ENCODE data around the gene ZNF512.
A peak's percentile ranks its signal among the peaks of the same experiment; 100 is the strongest.
"Not testable (repeated sequence)": the region's sequence is repeated elsewhere in the genome, so short reads cannot be mapped to it uniquely, and the experiment has no call there.

The ZNF512 gene

GRCh38 chr2:27584597-27584996 is 1.8 kb downstream of the ZNF512 start:
- no peak for DNase-seq

DNA sequence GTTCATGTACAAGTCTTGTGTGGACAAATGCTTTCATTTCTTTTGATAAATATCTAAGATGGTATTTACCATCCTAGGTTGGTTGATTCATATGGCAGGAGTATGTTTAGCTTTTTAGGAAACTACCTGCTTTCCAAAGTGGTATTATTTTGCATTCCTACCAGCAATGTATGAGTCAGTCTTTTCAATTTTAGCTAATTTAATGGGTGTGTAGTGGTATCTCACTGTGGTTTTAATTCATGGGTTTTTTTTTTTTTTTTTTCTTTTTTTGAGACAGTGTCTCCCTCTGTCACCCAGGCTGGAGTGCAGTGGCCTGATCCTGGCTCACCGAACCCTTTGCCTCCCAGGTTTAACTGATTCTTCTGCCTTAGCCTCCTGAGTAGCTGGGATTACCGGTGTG is 4.2 kb downstream of the ZNF512 start:
- no peak for DNase-seq

- DNase-seq, result no peak
These were observed 5.5 kb downstream of the ZNF512 start for GRCh38 chr2:27588308-27588707.

DNA sequence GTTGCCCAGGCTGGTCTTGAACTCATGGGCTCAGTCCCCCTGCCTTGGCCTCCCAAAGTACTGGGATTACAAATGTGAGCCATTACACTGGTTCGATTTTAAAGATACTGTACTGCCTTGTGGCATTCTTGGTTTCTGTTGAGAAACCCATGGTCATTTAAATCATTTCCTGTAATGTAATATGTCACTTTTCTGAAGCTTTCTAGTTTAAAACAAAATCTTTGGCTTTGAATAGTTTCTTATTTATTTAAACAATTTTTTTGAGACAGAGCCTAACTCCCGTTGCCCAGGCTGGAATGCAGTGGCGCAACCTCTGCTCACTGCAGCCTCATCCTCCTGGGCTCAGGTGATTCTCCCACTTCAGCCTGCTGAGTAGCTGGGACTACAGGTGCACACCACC is 8.9 kb downstream of the ZNF512 start:
- no peak for DNase-seq

DNA sequence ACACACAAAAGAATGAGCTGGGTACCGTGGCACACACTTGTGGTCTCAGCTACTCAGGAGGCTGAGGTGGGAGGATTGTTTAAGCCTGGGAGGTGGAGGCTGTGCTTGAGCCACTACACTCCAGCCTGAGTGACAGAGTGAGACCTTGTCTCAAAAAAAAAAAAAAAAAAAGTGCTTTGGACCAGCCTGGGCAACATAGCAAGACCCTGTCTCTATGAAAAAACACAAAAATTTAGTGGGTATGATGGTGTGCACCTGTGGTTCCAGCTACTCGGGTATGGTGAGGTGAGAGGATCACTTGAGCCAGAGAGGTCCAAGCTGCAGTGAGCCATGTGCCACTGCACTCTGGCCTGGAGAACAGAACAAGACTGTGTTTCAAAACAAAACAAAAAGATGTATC is 10.4 kb downstream of the ZNF512 start:
- DNase-seq, result no peak

- DNase-seq, result not testable (repeated sequence)
These were observed 11.3 kb downstream of the ZNF512 start for GRCh38 chr2:27594020-27594703.

DNA sequence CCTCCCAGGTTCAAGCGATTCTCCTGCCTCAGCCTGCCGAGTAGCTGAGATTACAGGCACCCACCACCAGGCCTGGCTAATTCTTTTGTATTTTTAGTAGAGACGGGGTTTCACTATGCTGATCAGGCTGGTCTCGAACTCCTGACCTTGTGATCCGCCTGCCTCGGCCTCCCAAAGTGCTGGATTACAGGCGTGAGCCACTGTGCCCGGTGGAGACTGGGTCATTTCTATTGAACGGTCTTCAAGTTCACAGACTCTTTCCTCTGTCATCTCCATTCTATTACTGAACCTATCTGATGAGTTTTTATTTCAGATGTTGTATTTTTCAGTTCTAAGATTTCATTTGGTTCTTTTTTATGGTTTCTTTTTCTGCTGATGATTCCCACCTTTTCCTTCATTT is 12.6 kb downstream of the ZNF512 start:
- DNase-seq, result not testable (repeated sequence)

GRCh38 chr2:27596627-27597026 is 13.8 kb downstream of the ZNF512 start:
- DNase-seq, result no peak

- no peak for DNase-seq
These were observed 23.8 kb downstream of the ZNF512 start for GRCh38 chr2:27606611-27607010.

DNA sequence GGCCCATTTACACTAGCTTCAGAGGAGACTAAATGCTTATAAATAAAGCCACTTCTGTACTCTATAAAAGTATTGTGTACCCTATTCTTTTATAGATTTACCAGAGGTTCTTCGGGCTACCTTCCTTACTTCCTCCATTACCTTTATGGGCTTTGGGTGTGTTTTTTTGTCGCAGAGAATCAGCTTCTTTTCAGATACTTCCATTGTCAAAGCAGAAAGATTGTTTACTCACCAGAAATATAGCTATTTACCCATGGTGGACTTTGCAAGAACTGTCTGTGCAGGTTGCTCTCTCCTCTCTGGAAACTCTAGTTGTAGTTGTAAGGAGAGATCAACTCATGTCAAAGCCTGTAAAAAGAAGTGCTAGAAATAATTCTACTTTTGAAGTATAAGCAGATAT is 31.1 kb downstream of the ZNF512 start:
- no peak for DNase-seq

DNA sequence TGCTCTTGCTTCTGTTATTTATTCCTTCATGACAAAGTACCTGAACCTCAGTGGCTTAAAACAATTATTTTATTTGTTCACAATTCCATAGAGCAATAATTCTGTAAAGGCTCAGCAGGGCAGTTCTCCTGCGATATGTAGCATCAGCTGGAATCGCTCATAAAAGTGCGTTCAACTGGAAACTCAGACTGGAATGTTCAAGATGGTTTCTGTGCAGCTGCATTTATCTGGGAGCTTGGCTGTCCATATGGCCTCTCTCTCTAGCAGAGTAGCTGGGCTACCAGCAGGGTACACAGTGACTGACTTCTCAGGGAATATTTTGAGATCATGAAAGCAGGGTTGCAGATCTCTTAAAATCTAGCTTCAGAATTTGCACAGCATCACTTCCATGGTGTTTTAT is 32.5 kb downstream of the ZNF512 start:
- no peak for DNase-seq

- DNase-seq, result no peak
These were observed 38.7 kb downstream of the ZNF512 start for GRCh38 chr2:27621524-27621923.

GRCh38 chr2:27622921-27623384 is 40.1 kb downstream of the ZNF512 start:
- DNase-seq, result no peak

DNA sequence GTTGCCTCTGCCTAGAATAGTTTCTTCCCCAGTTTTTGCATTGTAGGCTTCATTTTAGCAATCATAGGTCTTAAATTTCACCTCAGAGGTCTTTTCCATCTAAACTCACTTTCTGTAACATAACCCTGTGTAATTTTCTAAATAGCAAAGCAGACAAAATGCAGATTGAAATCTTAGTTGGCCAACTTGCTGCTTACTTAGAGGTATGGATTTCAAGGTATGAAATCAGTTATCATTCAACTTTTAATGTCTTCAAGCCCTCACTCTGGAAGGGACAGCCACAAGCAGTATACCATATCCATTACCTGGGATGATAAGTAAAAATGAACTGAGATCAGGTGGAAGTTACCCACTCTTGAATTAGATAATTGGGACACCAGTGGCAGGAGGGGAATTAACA is 42.1 kb downstream of the ZNF512 start:
- DNase-seq, result no peak

GRCh38 chr2:27626323-27626722 is 43.5 kb downstream of the ZNF512 start:
- not testable (repeated sequence) for DNase-seq

- not testable (repeated sequence) for DNase-seq
These were observed 44.1 kb downstream of the ZNF512 start for GRCh38 chr2:27626921-27627320.

GRCh38 chr2:27627963-27628766 is 45.3 kb downstream of the ZNF512 start:
- no peak for DNase-seq

GRCh38 chr2:27628767-27629709 is 46.2 kb downstream of the ZNF512 start, which contains the start of the genes CCDC121 and GPN1:
CCDC121 (minus strand) TSS chr2:27629012; CDS start chr2:27627799, 1,213 bp downstream.
GPN1 (plus strand) TSS chr2:27629050; CDS start chr2:27629059, 9 bp downstream.
- peak; percentile 88 for DNase-seq

DNA sequence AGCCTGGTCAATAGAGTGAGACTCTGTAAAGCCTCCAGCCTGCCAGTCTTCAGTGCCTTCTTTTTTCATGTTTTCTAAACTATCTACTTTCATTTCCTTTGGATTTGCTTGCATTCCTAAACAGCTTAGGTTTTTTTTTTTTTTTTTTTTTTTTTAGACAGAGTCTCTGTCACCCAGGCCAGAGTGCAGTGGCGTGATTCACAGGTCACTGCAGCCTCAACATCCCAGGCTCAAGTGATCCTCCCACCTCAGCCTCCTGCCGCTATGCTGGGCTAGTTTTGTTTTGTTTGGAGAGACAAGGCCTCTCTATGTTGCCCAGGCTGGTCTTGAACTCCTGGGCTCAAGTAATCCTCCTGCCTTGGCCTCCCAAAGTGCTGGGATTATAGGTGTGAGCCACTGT is 47.4 kb downstream of the ZNF512 start:
- DNase-seq, result not testable (repeated sequence)

DNA sequence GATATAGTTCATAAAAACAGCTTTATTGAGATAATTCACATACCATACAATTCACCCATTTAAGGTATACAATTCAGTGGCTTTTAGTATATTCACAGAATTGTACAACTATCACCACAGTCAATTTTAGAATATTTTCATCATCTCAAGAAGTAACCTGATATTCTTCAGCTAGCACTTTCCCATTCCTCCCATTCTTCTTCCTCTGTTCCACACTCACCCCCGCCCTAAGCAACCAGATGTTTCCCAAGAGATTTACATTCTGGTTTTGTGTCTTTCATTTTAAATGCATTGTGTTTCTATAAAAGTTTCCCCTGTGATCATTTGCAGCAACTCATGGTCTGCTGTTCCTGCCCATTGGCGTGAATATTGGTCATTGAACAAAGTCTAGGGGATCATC is 51.4 kb downstream of the ZNF512 start:
- DNase-seq, result no peak

GRCh38 chr2:27636766-27637165 is 53.9 kb downstream of the ZNF512 start:
- no peak for DNase-seq

- no peak for DNase-seq
These were observed 55.3 kb downstream of the ZNF512 start for GRCh38 chr2:27638037-27638637.

GRCh38 chr2:27638709-27639108 is 55.9 kb downstream of the ZNF512 start:
- DNase-seq, result no peak
